Smooth muscle cell (in vitro differentiated cells): ENCODE results near the gene ALOX12. TPM values are rescaled to one million over a fixed set of nuclear protein-coding genes. Genes with fewer than 3 reads are reported as not detected.
"Not testable (repeated sequence)": the region's sequence is repeated elsewhere in the genome, so short reads cannot be mapped to it uniquely, and the experiment has no call there.

Experiments
- DNase-seq: peaks from one replicate; lab custom pipeline; 2025; ENCODE audit not compliant: unreplicated experiment; lab: John Stamatoyannopoulos, UW
- H2AFZ ChIP-seq: fragments of 200-600 bp; sonication (generic); 2 replicates; pipeline ENCODE4 v1.6.0; 2016; ENCODE audit warnings: antibody characterized with exemption, low read depth, mild to moderate bottlenecking
- H3F3A ChIP-seq: fragments of 200-600 bp; sonication (generic); 2 replicates; pipeline ENCODE4 v1.6.0; 2017; ENCODE audit warnings: antibody characterized with exemption, low read depth
- H3K27ac ChIP-seq: fragments of 200-600 bp; sonication (generic); 2 replicates; pipeline ENCODE4 v1.5.1; 2016; ENCODE audit warnings: low read depth, mild to moderate bottlenecking
- H3K27me3 ChIP-seq: fragments of 200-600 bp; sonication (generic); 2 replicates; pipeline ENCODE4 v1.6.1; 2016; ENCODE audit warnings: low read depth, mild to moderate bottlenecking
- H3K36me3 ChIP-seq: fragments of 200-600 bp; sonication (generic); 2 replicates; pipeline ENCODE4 v1.5.1; 2016; ENCODE audit warnings: low read depth
- H3K4me1 ChIP-seq: fragments of 200-600 bp; sonication (generic); 2 replicates; pipeline ENCODE4 v1.5.1; 2016; ENCODE audit warnings: low read depth
- H3K4me2 ChIP-seq: fragments of 200-600 bp; sonication (generic); 2 replicates; pipeline ENCODE4 v1.6.0; 2016; ENCODE audit warnings: mild to moderate bottlenecking
- H3K4me3 ChIP-seq: fragments of 200-600 bp; sonication (generic); 2 replicates; pipeline ENCODE4 v1.5.1; 2016; ENCODE audit warnings: mild to moderate bottlenecking
- H3K79me2 ChIP-seq: fragments of 200-600 bp; sonication (generic); 2 replicates; pipeline ENCODE4 v1.6.0; 2016; ENCODE audit warnings: low read depth, mild to moderate bottlenecking
- H3K9ac ChIP-seq: fragments of 200-600 bp; sonication (generic); 2 replicates; pipeline ENCODE4 v1.6.0; 2016; ENCODE audit warnings: low read depth
- H3K9me3 ChIP-seq: fragments of 200-600 bp; sonication (generic); replicated peaks from 2 replicates; pipeline ENCODE4 v1.5.1; 2016; ENCODE audit warnings: low read depth
- H4K20me1 ChIP-seq: fragments of 200-600 bp; sonication (generic); 2 replicates; pipeline ENCODE4 v1.6.0; 2016; ENCODE audit warnings: low read depth
- CTCF ChIP-seq: fragments of 200-600 bp; sonication (generic); IDR thresholded peaks from 2 replicates; pipeline ENCODE4 v1.5.1; 2017; ENCODE audit warnings: borderline replicate concordance, mild to moderate bottlenecking, antibody characterized with exemption; ENCODE audit not compliant: insufficient read depth, poor library complexity, severe bottlenecking
- WGBS: methylation state at CpG from one replicate; pipeline ENCODE4 v1.1.7; 2016; ENCODE audit warnings: low lambda C conversion rate; 5-methylcytosine and 5-hydroxymethylcytosine counted together
- polyA plus RNA-seq: library from polyadenylated mRNA; unstranded; fragments of >200 nt; fragmentation: Nextera tagmentation; extraction: Ambion mirVana; gene quantifications from 2 replicates; pipeline ENCODE4 v1.2.1, GENCODE V29; 2016
- total RNA-seq: library from RNA; depleted of rRNA; stranded (reverse); fragments of >200 nt; gene quantifications from 2 replicates; pipeline ENCODE4 v1.2.3, GENCODE V29; 2014

ALOX12 gene
- total and polyA plus RNA-seq, 2 experiments from 2014 or later: 0.35 TPM; not detected in 1

- 4% methylated on average over 52 of the region's 58 CpGs for WGBS
- DNase-seq: no peak
- Histone ChIP-seq H3K27me3 (peaks cover 8% of the 10 kb centered on the region), H3K4me2 (peak within 1 kb of the TSS; percentile 85), H3F3A (peaks cover 4% of the 10 kb centered on the region), H3K4me3 (peak within 1 kb of the TSS; percentile 51), H2AFZ (peak within 1 kb of the TSS; percentile 30), H3K27ac (no peak within 1 kb of the TSS), H3K9me3 (no peaks in the 10 kb centered on the region), H4K20me1 (no peaks in the 10 kb centered on the region), H3K79me2 (no peaks in the 10 kb centered on the region), H3K36me3 (no peaks in the 10 kb centered on the region), H3K9ac (no peak within 1 kb of the TSS), H3K4me1 (peaks cover 6% of the 10 kb centered on the region)
- no peak for TF ChIP-seq CTCF
These were observed 47.8 kb downstream of the ALOX12 start, which contains the start of gene SLC16A11 for GRCh38 chr17:7043497-7044198. Gene SLC16A11 (minus strand): TSS chr17:7044092. CDS start chr17:7043513, 579 bp downstream.

- 42% methylated on average over 5 of the region's 5 CpGs for WGBS
- Histone ChIP-seq H3K4me2 (peak overlapping the region; percentile 81), H4K20me1 (no peaks in the 10 kb centered on the region), H3K79me2 (no peaks in the 10 kb centered on the region), H3K9me3 (no peaks in the 10 kb centered on the region), H2AFZ (no peak overlapping the region), H3F3A (peaks cover 4% of the 10 kb centered on the region), H3K4me3 (peak overlapping the region; percentile 40), H3K27ac (peak overlapping the region; percentile 59), H3K9ac (no peak overlapping the region), H3K27me3 (peaks cover 8% of the 10 kb centered on the region), H3K4me1 (peaks cover 6% of the 10 kb centered on the region), H3K36me3 (no peaks in the 10 kb centered on the region)
- no peak for DNase-seq
- TF ChIP-seq CTCF: peak; percentile 86
These were observed 49.8 kb downstream of the ALOX12 start for GRCh38 chr17:7045492-7046126.

- Histone ChIP-seq H3K27ac (peak overlapping the region; percentile 59), H3K4me2 (peak overlapping the region; percentile 81), H3K4me1 (peaks cover 6% of the 10 kb centered on the region), H3K27me3 (peaks cover 8% of the 10 kb centered on the region), H3K9me3 (no peaks in the 10 kb centered on the region), H3K79me2 (no peaks in the 10 kb centered on the region), H3F3A (peaks cover 2% of the 10 kb centered on the region), H3K4me3 (peak overlapping the region; percentile 40), H4K20me1 (no peaks in the 10 kb centered on the region), H2AFZ (peak overlapping the region; percentile 53), H3K9ac (no peak overlapping the region), H3K36me3 (no peaks in the 10 kb centered on the region)
- no peak for TF ChIP-seq CTCF
- WGBS: 6% methylated on average over 15 of the region's 15 CpGs
- no peak for DNase-seq
These were observed 50.4 kb downstream of the ALOX12 start for GRCh38 chr17:7046127-7046724.

GRCh38 chr17:7046725-7047397, 51.0 kb downstream of the ALOX12 start:
- H3K4me3 ChIP-seq: peak overlapping the region; percentile 40
- H3F3A ChIP-seq, H4K20me1 ChIP-seq, H3K36me3 ChIP-seq, H3K9me3 ChIP-seq, H3K79me2 ChIP-seq, H3K9ac ChIP-seq, DNase-seq, H3K4me1 ChIP-seq, H3K27me3 ChIP-seq: not testable (repeated sequence)
- WGBS: 3% methylated on average over 26 of the region's 26 CpGs
- H2AFZ ChIP-seq: peak overlapping the region; percentile 53
- peak overlapping the region; percentile 81 for H3K4me2 ChIP-seq
- peak overlapping the region; percentile 59 for H3K27ac ChIP-seq
